VCaP (cell line): Measurements from ENCODE around the gene ZMIZ1.
A peak's percentile ranks its signal among the peaks of the same experiment; 100 is the strongest.

ENCODE experiments used
- H3K27ac ChIP-seq: fragments of 450-650 bp; 2 replicates; pipeline ENCODE4 v1.5.1; 2017
- TF ChIP-seq, protein P1 (sequence below): fragments of 450-650 bp; conservative IDR thresholded peaks from 2 replicates; pipeline ENCODE4 v1.5.1; 2017; ENCODE audit warnings: mild to moderate bottlenecking, moderate library complexity

The ZMIZ1 gene

GRCh38 chr10:79065091-79065551 is 3.6 kb upstream of the ZMIZ1 start:
- TF ChIP-seq, protein P1, sequence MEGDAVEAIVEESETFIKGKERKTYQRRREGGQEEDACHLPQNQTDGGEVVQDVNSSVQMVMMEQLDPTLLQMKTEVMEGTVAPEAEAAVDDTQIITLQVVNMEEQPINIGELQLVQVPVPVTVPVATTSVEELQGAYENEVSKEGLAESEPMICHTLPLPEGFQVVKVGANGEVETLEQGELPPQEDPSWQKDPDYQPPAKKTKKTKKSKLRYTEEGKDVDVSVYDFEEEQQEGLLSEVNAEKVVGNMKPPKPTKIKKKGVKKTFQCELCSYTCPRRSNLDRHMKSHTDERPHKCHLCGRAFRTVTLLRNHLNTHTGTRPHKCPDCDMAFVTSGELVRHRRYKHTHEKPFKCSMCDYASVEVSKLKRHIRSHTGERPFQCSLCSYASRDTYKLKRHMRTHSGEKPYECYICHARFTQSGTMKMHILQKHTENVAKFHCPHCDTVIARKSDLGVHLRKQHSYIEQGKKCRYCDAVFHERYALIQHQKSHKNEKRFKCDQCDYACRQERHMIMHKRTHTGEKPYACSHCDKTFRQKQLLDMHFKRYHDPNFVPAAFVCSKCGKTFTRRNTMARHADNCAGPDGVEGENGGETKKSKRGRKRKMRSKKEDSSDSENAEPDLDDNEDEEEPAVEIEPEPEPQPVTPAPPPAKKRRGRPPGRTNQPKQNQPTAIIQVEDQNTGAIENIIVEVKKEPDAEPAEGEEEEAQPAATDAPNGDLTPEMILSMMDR: no peak

GRCh38 chr10:79065853-79066252 is 2.9 kb upstream of the ZMIZ1 start:
- TF ChIP-seq, protein P1: no peak
- H3K27ac ChIP-seq: peak overlapping the region; percentile 97

More at GRCh38 chr10:79065091-79065551, 3.6 kb upstream of the ZMIZ1 start:
- H3K27ac ChIP-seq: no peak overlapping the region

DNA sequence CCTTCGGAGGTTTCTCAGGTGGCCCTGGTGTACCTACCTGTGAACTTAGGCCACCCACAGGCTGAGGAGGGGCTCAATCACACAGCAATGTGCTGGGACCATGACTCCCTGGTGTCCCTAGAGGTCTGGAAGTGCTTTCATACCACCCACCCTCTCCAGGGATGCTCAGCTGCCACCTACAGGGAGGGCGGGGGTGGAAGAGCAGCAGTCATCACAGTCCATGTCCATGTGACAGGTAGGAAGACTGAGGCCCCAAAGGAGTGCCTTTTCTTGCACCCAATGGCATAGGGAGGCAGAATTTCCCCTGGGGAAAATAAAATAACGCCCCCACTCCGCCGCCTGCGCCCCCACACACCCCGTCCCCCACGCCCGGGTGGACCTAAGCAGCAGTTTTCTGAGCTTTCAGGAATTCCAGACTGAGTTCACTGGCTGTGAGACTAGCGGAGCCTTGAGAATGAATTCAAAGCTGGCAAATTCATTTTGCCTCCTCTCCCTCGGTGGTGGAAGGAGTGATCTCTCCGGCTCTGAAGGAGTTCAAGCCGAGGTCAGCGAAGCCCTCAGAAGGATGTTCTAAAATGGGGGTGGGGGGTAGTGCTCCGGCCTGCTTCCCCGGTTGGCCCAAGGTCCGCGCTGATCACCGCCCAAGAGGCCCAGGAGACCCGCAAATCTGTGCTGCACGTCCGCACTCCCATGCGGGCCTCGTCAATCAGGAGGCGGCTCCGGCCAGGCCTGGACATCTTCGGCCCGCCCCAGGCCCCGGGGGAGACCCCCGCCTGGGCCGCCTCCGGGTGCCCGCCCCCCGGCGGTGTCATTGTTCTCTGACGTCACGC is 2.1 kb upstream of the ZMIZ1 start:
- peak overlapping the region; percentile 97 for H3K27ac ChIP-seq
- TF ChIP-seq, protein P1: peak; percentile 73

- peak overlapping the region; percentile 97 for H3K27ac ChIP-seq
- TF ChIP-seq, protein P1: no peak; the same call in 1 of the 2 replicates
Measured at GRCh38 chr10:79067241-79068202, 1.2 kb upstream of the ZMIZ1 start.

- TF ChIP-seq, protein P1: no peak
- peak overlapping the region; percentile 97 for H3K27ac ChIP-seq
Measured at GRCh38 chr10:79068203-79068561, 584 bp upstream of the ZMIZ1 start.

DNA sequence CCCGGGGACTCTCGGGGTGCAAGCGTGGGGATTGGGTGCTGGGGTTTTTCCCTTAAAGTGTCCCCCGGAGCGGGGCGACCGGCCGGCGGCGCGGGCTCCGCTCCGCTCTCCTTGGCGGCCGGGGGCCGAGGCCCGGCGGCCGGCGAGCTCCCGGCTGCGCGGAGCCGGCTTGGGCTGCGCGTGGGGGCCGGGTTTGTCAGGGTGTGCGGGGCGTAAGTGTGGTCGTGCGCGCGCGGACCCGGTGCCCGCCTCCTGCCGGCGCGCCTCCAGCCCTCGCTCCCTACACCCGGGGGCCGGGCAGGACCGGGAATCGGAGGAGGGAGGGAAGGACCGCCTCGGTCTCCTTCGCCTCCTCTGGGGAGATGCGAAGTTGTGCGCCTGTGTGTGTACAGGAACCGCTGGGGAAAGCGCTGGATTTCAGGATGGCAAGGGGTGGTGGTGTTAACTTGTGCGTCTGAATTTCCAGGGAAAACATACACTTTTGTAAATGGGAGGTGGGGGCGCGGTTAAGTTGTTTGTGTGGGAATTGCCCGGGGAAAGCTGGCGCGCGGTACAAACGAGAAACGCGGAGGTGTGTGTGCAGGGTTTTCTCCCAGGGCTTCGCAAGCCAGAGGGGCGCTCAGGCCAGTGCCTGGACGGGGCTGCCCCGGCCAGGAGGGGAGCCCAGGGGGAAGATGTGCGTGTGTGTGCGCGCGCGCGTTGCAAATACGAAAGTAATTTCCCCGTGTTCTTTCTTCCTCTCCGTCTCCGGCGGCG is 737 bp downstream of the ZMIZ1 start:
- TF ChIP-seq, protein P1: 0 out of 2 replicates have a peak, but pooled peaks have one; percentile 10
- peak overlapping the region; percentile 97 for H3K27ac ChIP-seq
